ENCODE data around the gene PARD3.
A peak's percentile ranks its signal among the peaks of the same experiment; 100 is the strongest.
"Not testable (repeated sequence)": the region's sequence is repeated elsewhere in the genome, so short reads cannot be mapped to it uniquely, and the experiment has no call there.

PARD3 gene

GRCh38 chr10:34758447-34758996 lies 56.6 kb downstream of the PARD3 start:
- DNase-seq (ENCODE audit: low read depth in 2 of 2): peak; percentile 52 to 91
- no peak for TF ChIP-seq CTCF (IDR thresholded peaks at IDR 0.05; ENCODE audit: low read depth, low read length)
- H3K4me3 ChIP-seq (replicated peaks in 1 of 2; ENCODE audit: low read depth in 2 of 2, low read length in 2 of 2): no peak overlapping the region

- TF ChIP-seq CTCF (IDR thresholded peaks at IDR 0.05; ENCODE audit: low read depth, low read length): no peak
- no peak for DNase-seq (ENCODE audit: low read depth in 2 of 2)
- H3K4me3 ChIP-seq (replicated peaks in 1 of 2; ENCODE audit: low read depth in 2 of 2, low read length in 2 of 2): no peak overlapping the region
These were observed 57.2 kb downstream of the PARD3 start for GRCh38 chr10:34757933-34758332.

- H3K4me3 ChIP-seq (replicated peaks in 1 of 2; ENCODE audit: low read depth in 2 of 2, low read length in 2 of 2); DNase-seq (ENCODE audit: low read depth in 2 of 2): not testable (repeated sequence)
These were observed 57.9 kb downstream of the PARD3 start for GRCh38 chr10:34757181-34757580.

- no peak for DNase-seq (ENCODE audit: low read depth in 2 of 2)
- TF ChIP-seq CTCF (IDR thresholded peaks at IDR 0.05; ENCODE audit: low read depth, low read length): no peak
- H3K4me3 ChIP-seq (replicated peaks in 1 of 2; ENCODE audit: low read depth in 2 of 2, low read length in 2 of 2): no peak overlapping the region
These were observed 58.5 kb downstream of the PARD3 start for GRCh38 chr10:34756584-34756983.

GRCh38 chr10:34753014-34753757 lies 61.9 kb downstream of the PARD3 start:
- TF ChIP-seq CTCF (IDR thresholded peaks at IDR 0.05; ENCODE audit: low read depth, low read length): no peak
- DNase-seq (ENCODE audit: low read depth in 2 of 2): no peak
- no peak overlapping the region for H3K4me3 ChIP-seq (replicated peaks in 1 of 2; ENCODE audit: low read depth in 2 of 2, low read length in 2 of 2)

GRCh38 chr10:34751272-34751671 lies 63.8 kb downstream of the PARD3 start:
- no peak for DNase-seq (ENCODE audit: low read depth in 2 of 2)
- no peak for TF ChIP-seq CTCF (IDR thresholded peaks at IDR 0.05; ENCODE audit: low read depth, low read length)
- no peak overlapping the region for H3K4me3 ChIP-seq (replicated peaks in 1 of 2; ENCODE audit: low read depth in 2 of 2, low read length in 2 of 2)

GRCh38 chr10:34750795-34751194 lies 64.3 kb downstream of the PARD3 start:
- not testable (repeated sequence) for H3K4me3 ChIP-seq (replicated peaks in 1 of 2; ENCODE audit: low read depth in 2 of 2, low read length in 2 of 2); DNase-seq (ENCODE audit: low read depth in 2 of 2)

GRCh38 chr10:34748767-34749166 lies 66.3 kb downstream of the PARD3 start:
- TF ChIP-seq CTCF (IDR thresholded peaks at IDR 0.05; ENCODE audit: low read depth, low read length): no peak
- H3K4me3 ChIP-seq (replicated peaks in 1 of 2; ENCODE audit: low read depth in 2 of 2, low read length in 2 of 2): no peak overlapping the region
- DNase-seq (ENCODE audit: low read depth in 2 of 2): no peak
